D721Med (cell line): ENCODE data around the gene CYREN.
"Not testable (repeated sequence)": the region's sequence is repeated elsewhere in the genome, so short reads cannot be mapped to it uniquely, and the experiment has no call there.

Source experiments
- DNase-seq: peaks from one replicate; pipeline ENCODE4 v3.0.0; 2011; ENCODE audit warnings: low spot score; ENCODE audit not compliant: insufficient read length
- FAIRE-seq: peaks from 2 replicates; lab custom pipeline; 2011; peaks lifted over from hg19 to GRCh38; lab: Jason Lieb, UNC
- CTCF ChIP-seq: IDR thresholded peaks from 2 replicates; pipeline ENCODE4 v1.5.1; 2012; ENCODE audit warnings: mild to moderate bottlenecking, control low read depth; ENCODE audit not compliant: insufficient read depth; ENCODE audit errors: missing control alignments

The CYREN gene

GRCh38 chr7:135170274-135170997 is at the start of gene CYREN:
CYREN (minus strand) TSS chr7:135170707; CDS start chr7:135168922, 1,785 bp downstream.
- DNase-seq (peak; percentile 91), FAIRE-seq (no peak)
- peak; percentile 70 for TF ChIP-seq CTCF

GRCh38 chr7:135217645-135218509 is 47.4 kb upstream of the CYREN start:
- FAIRE-seq (no peak), DNase-seq (no peak)
- TF ChIP-seq CTCF, result no peak

GRCh38 chr7:135215698-135216097 is 45.2 kb upstream of the CYREN start:
- TF ChIP-seq CTCF, result no peak
- FAIRE-seq (no peak), DNase-seq (no peak)

GRCh38 chr7:135215180-135215579 is 44.7 kb upstream of the CYREN start:
- DNase-seq (no peak), FAIRE-seq (no peak)
- no peak for TF ChIP-seq CTCF

GRCh38 chr7:135213831-135214230 is 43.3 kb upstream of the CYREN start:
- no peak for FAIRE-seq
- DNase-seq, result no peak
- no peak for TF ChIP-seq CTCF

GRCh38 chr7:135211946-135212685 is 41.6 kb upstream of the CYREN start:
- not testable (repeated sequence) for DNase-seq, FAIRE-seq
